ENCODE data around the gene TSKS. TPM values are rescaled to one million over a fixed set of nuclear protein-coding genes. Genes with fewer than 3 reads are reported as not detected.

Gene TSKS
- total and polyA plus RNA-seq, 2 donors (not counting 1 experiment from before 2014, with no cell fraction given), result not detected

GRCh38 chr19:49766930-49767299 is 3.8 kb upstream of the TSKS start, which contains the start of gene AP2A1:
Gene AP2A1 (plus strand): TSS chr19:49767001. CDS start chr19:49767134, 133 bp downstream.
- peak within 1 kb of the TSS; percentile 90 for H3K9ac ChIP-seq (ENCODE audit: insufficient read depth, low read length)
- H4K20me1 ChIP-seq (ENCODE audit: control insufficient read depth, extremely low read depth, insufficient read depth, low read length), result no peaks in the 10 kb centered on the region
- peak within 1 kb of the TSS; percentile 65 for H2AFZ ChIP-seq (ENCODE audit: low read length)
- H3K79me2 ChIP-seq (ENCODE audit: control insufficient read depth, insufficient read depth, low read length), result peaks cover 46% of the 10 kb centered on the region
- TF ChIP-seq EZH2 (IDR thresholded peaks at IDR 0.05; ENCODE audit: low read length, missing control alignments), result no peak
- no peaks in the 10 kb centered on the region for H3K9me3 ChIP-seq (ENCODE audit: control insufficient read depth, insufficient read depth, low read depth, low read length)
- no peaks in the 10 kb centered on the region for H3K27me3 ChIP-seq (ENCODE audit: control insufficient read depth, insufficient read depth, low read length)
- no peak for DNase-seq (ENCODE audit: low read depth in 2 of 2)
- peak within 1 kb of the TSS; percentile 71 to 98 (median 92) for H3K4me3 ChIP-seq (replicated peaks in 1 of 4; ENCODE audit: control extremely low read depth in 1 of 4, insufficient read depth in 1 of 4, low read depth in 3 of 4, low read length in 4 of 4)
- H3K4me2 ChIP-seq (ENCODE audit: extremely low read depth, insufficient read depth, low read length), result peak within 1 kb of the TSS; percentile 98
- H3K36me3 ChIP-seq (ENCODE audit: control insufficient read depth, insufficient read depth, low read length), result no peaks in the 10 kb centered on the region
- H3K27ac ChIP-seq (ENCODE audit: insufficient read depth, low read length), result peak within 1 kb of the TSS; percentile 98
- peaks cover 9% of the 10 kb centered on the region for H3K4me1 ChIP-seq (ENCODE audit: control insufficient read depth, extremely low read depth, insufficient read depth, low read length)

- peak overlapping the region; percentile 98 for H3K27ac ChIP-seq (ENCODE audit: insufficient read depth, low read length)
- peak overlapping the region; percentile 98 for H3K4me2 ChIP-seq (ENCODE audit: extremely low read depth, insufficient read depth, low read length)
- H3K27me3 ChIP-seq (ENCODE audit: control insufficient read depth, insufficient read depth, low read length), result no peaks in the 10 kb centered on the region
- H3K4me1 ChIP-seq (ENCODE audit: control insufficient read depth, extremely low read depth, insufficient read depth, low read length), result peaks cover 9% of the 10 kb centered on the region
- no peaks in the 10 kb centered on the region for H3K9me3 ChIP-seq (ENCODE audit: control insufficient read depth, insufficient read depth, low read depth, low read length)
- peak overlapping the region; percentile 48 for H2AFZ ChIP-seq (ENCODE audit: low read length)
- peaks cover 41% of the 10 kb centered on the region for H3K79me2 ChIP-seq (ENCODE audit: control insufficient read depth, insufficient read depth, low read length)
- TF ChIP-seq EZH2 (IDR thresholded peaks at IDR 0.05; ENCODE audit: low read length, missing control alignments) (no peak), CTCF (conservative IDR thresholded peaks at IDR 0.05 in 1 of 2, IDR thresholded peaks at IDR 0.05 in 1 of 2; ENCODE audit: low read depth in 1 of 2, low read length in 2 of 2) (no peak)
- H3K36me3 ChIP-seq (ENCODE audit: control insufficient read depth, insufficient read depth, low read length), result no peaks in the 10 kb centered on the region
- peak; percentile 100 for DNase-seq (ENCODE audit: low read depth in 2 of 2)
- peak overlapping the region; percentile 39 to 62 (median 44) for H3K4me3 ChIP-seq (replicated peaks in 1 of 4; ENCODE audit: control extremely low read depth in 1 of 4, insufficient read depth in 1 of 4, low read depth in 3 of 4, low read length in 4 of 4)
- no peaks in the 10 kb centered on the region for H4K20me1 ChIP-seq (ENCODE audit: control insufficient read depth, extremely low read depth, insufficient read depth, low read length)
- H3K9ac ChIP-seq (ENCODE audit: insufficient read depth, low read length), result peak overlapping the region; percentile 57
These were observed 3.2 kb upstream of the TSKS start for GRCh38 chr19:49766007-49766929.

- H3K36me3 ChIP-seq (ENCODE audit: control insufficient read depth, insufficient read depth, low read length), result no peaks in the 10 kb centered on the region
- DNase-seq (ENCODE audit: low read depth in 2 of 2), result no peak
- TF ChIP-seq CTCF (conservative IDR thresholded peaks at IDR 0.05 in 1 of 2, IDR thresholded peaks at IDR 0.05 in 1 of 2; ENCODE audit: low read depth in 1 of 2, low read length in 2 of 2), result no peak
- no peak for TF ChIP-seq EZH2 (IDR thresholded peaks at IDR 0.05; ENCODE audit: low read length, missing control alignments)
- H2AFZ ChIP-seq (ENCODE audit: low read length), result no peak overlapping the region
- H3K4me2 ChIP-seq (ENCODE audit: extremely low read depth, insufficient read depth, low read length), result no peak overlapping the region
- H3K9me3 ChIP-seq (ENCODE audit: control insufficient read depth, insufficient read depth, low read depth, low read length), result no peaks in the 10 kb centered on the region
- no peak overlapping the region for H3K4me3 ChIP-seq (replicated peaks in 1 of 4; ENCODE audit: control extremely low read depth in 1 of 4, insufficient read depth in 1 of 4, low read depth in 3 of 4, low read length in 4 of 4)
- H3K27me3 ChIP-seq (ENCODE audit: control insufficient read depth, insufficient read depth, low read length), result no peaks in the 10 kb centered on the region
- no peak overlapping the region for H3K9ac ChIP-seq (ENCODE audit: insufficient read depth, low read length)
- peaks cover 9% of the 10 kb centered on the region for H3K4me1 ChIP-seq (ENCODE audit: control insufficient read depth, extremely low read depth, insufficient read depth, low read length)
- peaks cover 24% of the 10 kb centered on the region for H3K79me2 ChIP-seq (ENCODE audit: control insufficient read depth, insufficient read depth, low read length)
- no peaks in the 10 kb centered on the region for H4K20me1 ChIP-seq (ENCODE audit: control insufficient read depth, extremely low read depth, insufficient read depth, low read length)
- H3K27ac ChIP-seq (ENCODE audit: insufficient read depth, low read length), result no peak overlapping the region
These were observed 1.2 kb upstream of the TSKS start for GRCh38 chr19:49764341-49764740.

All from fibroblast of lung (primary cell).